ENCODE data around the gene KIF6.

The KIF6 gene

GRCh38 chr6:39441986-39442385 is 283.2 kb downstream of the KIF6 start:
- TF ChIP-seq CTCF (IDR thresholded peaks at IDR 0.05; ENCODE audit: low read depth, low read length) = no peak
- in situ Hi-C loops (cut with HindIII; ENCODE audit: low sequenced_read_pairs) = no loop called here

GRCh38 chr6:39441301-39441700 is 283.9 kb downstream of the KIF6 start:
- no peak overlapping the region for H3K4me3 ChIP-seq (ENCODE audit: low read depth, low read length)
- no peak for TF ChIP-seq CTCF (IDR thresholded peaks at IDR 0.05; ENCODE audit: low read depth, low read length)
- DNase-seq (ENCODE audit: low read depth, low spot score) = no peak
- in situ Hi-C loops (cut with HindIII; ENCODE audit: low sequenced_read_pairs) = no loop called here

More at GRCh38 chr6:39441986-39442385, 283.2 kb downstream of the KIF6 start:
- DNase-seq (ENCODE audit: low read depth, low spot score) = no peak
- H3K4me3 ChIP-seq (ENCODE audit: low read depth, low read length) = no peak overlapping the region

- no peak overlapping the region for H3K4me3 ChIP-seq (ENCODE audit: low read depth, low read length)
- peak; percentile 22 for DNase-seq (ENCODE audit: low read depth, low spot score)
- in situ Hi-C loops (cut with HindIII; ENCODE audit: low sequenced_read_pairs) = no loop called here
- TF ChIP-seq CTCF (IDR thresholded peaks at IDR 0.05; ENCODE audit: low read depth, low read length) = no peak
Observed at GRCh38 chr6:39440039-39440426, 285.2 kb downstream of the KIF6 start.

- no peak overlapping the region for H3K4me3 ChIP-seq (ENCODE audit: low read depth, low read length)
- no peak for TF ChIP-seq CTCF (IDR thresholded peaks at IDR 0.05; ENCODE audit: low read depth, low read length)
- in situ Hi-C loops (cut with HindIII; ENCODE audit: low sequenced_read_pairs) = no loop called here
- no peak for DNase-seq (ENCODE audit: low read depth, low spot score)
Observed at GRCh38 chr6:39439342-39440038, 285.7 kb downstream of the KIF6 start.

GRCh38 chr6:39433630-39434029 is 291.6 kb downstream of the KIF6 start:
- no peak overlapping the region for H3K4me3 ChIP-seq (ENCODE audit: low read depth, low read length)
- in situ Hi-C loops (cut with HindIII; ENCODE audit: low sequenced_read_pairs) = no loop called here
- no peak for DNase-seq (ENCODE audit: low read depth, low spot score)
- no peak for TF ChIP-seq CTCF (IDR thresholded peaks at IDR 0.05; ENCODE audit: low read depth, low read length)

- no peak overlapping the region for H3K4me3 ChIP-seq (ENCODE audit: low read depth, low read length)
- no peak for TF ChIP-seq CTCF (IDR thresholded peaks at IDR 0.05; ENCODE audit: low read depth, low read length)
- in situ Hi-C loops (cut with HindIII; ENCODE audit: low sequenced_read_pairs) = no loop called here
- no peak for DNase-seq (ENCODE audit: low read depth, low spot score)
Observed at GRCh38 chr6:39432330-39433025, 292.7 kb downstream of the KIF6 start.

Data from astrocyte of the spinal cord (primary cell).